IMR-90 (cell line): ENCODE measurements around the gene SPEM1. TPM values are rescaled to one million over a fixed set of nuclear protein-coding genes. Genes with fewer than 3 reads are reported as not detected.

Experiments
- ATAC-seq: fragments of 200-7000 bp; cut with Tn5 transposase; 2 replicates; pipeline ENCODE4 v1.9.1; 2020; ENCODE audit warnings: low read depth, mild to moderate bottlenecking, moderate library complexity
- BruUV-seq: library from RNA; stranded (reverse); fragments of 400-500 nt; replicated peaks from 2 replicates; lab custom pipeline; 2021; lab: Mats Ljungman, UMichigan
- CTCF ChIA-PET: fragments of 300-600 bp; formaldehyde crosslinking; extraction: SDS; loops from one replicate; lab custom pipeline; 2021; ENCODE audit warnings: antibody characterized with exemption; lab: Yijun Ruan, JAX
- POLR2A ChIA-PET: fragments of 300-600 bp; sonication (Branson Sonifier 250); formaldehyde crosslinking; loops from one replicate; lab custom pipeline; 2022; ENCODE audit warnings: antibody characterized with exemption; ENCODE audit not compliant: unreplicated experiment; lab: Charles Lee
- DNase-seq: peaks from one replicate; pipeline ENCODE4 v3.0.0; 2013
- H2AFZ ChIP-seq: replicated peaks from 2 replicates; pipeline ENCODE3; 2013; ENCODE audit warnings: low read length, mild to moderate bottlenecking; ENCODE audit not compliant: poor library complexity
- H2AK5ac ChIP-seq: 2 replicates; pipeline ENCODE4 v1.6.1; 2013; ENCODE audit warnings: low read depth, low read length, inconsistent platforms
- H2AK9ac ChIP-seq: replicated peaks from 2 replicates; pipeline ENCODE3; 2013; ENCODE audit warnings: mild to moderate bottlenecking, low read depth, low read length, moderate library complexity; ENCODE audit not compliant: poor library complexity
- H2BK120ac ChIP-seq: 2 replicates; pipeline ENCODE4 v1.6.1; 2013; ENCODE audit warnings: low read depth, low read length, inconsistent platforms
- H2BK15ac ChIP-seq: 3 replicates; pipeline ENCODE4 v1.6.1; 2013; ENCODE audit warnings: low read depth, low read length, inconsistent platforms
- H2BK20ac ChIP-seq: 2 replicates; pipeline ENCODE4 v1.6.1; 2013; ENCODE audit warnings: low read depth, mild to moderate bottlenecking, inconsistent platforms, low read length, moderate library complexity
- H2BK5ac ChIP-seq: 2 replicates; pipeline ENCODE4 v1.6.1; 2013; ENCODE audit warnings: mild to moderate bottlenecking, low read depth, low read length, inconsistent platforms; ENCODE audit not compliant: poor library complexity, severe bottlenecking
- H3K14ac ChIP-seq: replicated peaks from 2 replicates; pipeline ENCODE4 v1.6.1; 2013; ENCODE audit warnings: low read depth, low read length, inconsistent platforms
- H3K18ac ChIP-seq: 2 replicates; pipeline ENCODE4 v1.6.1; 2013; ENCODE audit warnings: low read depth, low read length, control low read depth
- H3K23ac ChIP-seq: 2 replicates; pipeline ENCODE4 v1.6.1; 2013; ENCODE audit warnings: low read depth, low read length, inconsistent platforms
- H3K27ac ChIP-seq: 2 replicates; pipeline ENCODE4 v1.5.1; 2013; ENCODE audit warnings: mild to moderate bottlenecking, control low read depth, low read length; ENCODE audit not compliant: insufficient read depth
- H3K27me3 ChIP-seq: 2 replicates; pipeline ENCODE4 v1.6.1; 2013; ENCODE audit warnings: low read length; ENCODE audit not compliant: control insufficient read depth, insufficient read depth
- H3K36me3 ChIP-seq: 2 replicates; pipeline ENCODE4 v1.6.1; 2013; ENCODE audit warnings: low read length, mixed read lengths; ENCODE audit not compliant: control insufficient read depth, insufficient read depth
- H3K4ac ChIP-seq: 2 replicates; pipeline ENCODE4 v1.6.1; 2013; ENCODE audit warnings: low read depth, low read length, inconsistent platforms
- H3K4me1 ChIP-seq: 2 replicates; pipeline ENCODE4 v1.6.1; 2013; ENCODE audit warnings: low read length, mixed read lengths; ENCODE audit not compliant: control insufficient read depth, insufficient read depth
- H3K4me2 ChIP-seq: 2 replicates; pipeline ENCODE4 v1.6.1; 2013; ENCODE audit warnings: low read depth, mild to moderate bottlenecking, control low read depth, low read length, moderate library complexity
- H3K4me3 ChIP-seq: 2 replicates; pipeline ENCODE4 v1.5.1; 2013; ENCODE audit warnings: low read depth, mild to moderate bottlenecking, control low read depth, low read length, moderate library complexity; ENCODE audit not compliant: insufficient read depth
- H3K56ac ChIP-seq: 2 replicates; pipeline ENCODE4 v1.6.1; 2013; ENCODE audit warnings: low read length, inconsistent platforms; ENCODE audit not compliant: insufficient read depth; ENCODE audit errors: extremely low read depth
- H3K79me1 ChIP-seq, 2 experiments: 2 replicates each; pipeline ENCODE4 v1.6.1; 2013; ENCODE audit warnings: low read length in 2 of 2, inconsistent platforms in 1 of 2, low read depth in 1 of 2
- H3K9ac ChIP-seq: 2 replicates; pipeline ENCODE4 v1.6.1; 2013; ENCODE audit warnings: low read depth, low read length, control low read depth
- H3K9me1 ChIP-seq: 2 replicates; pipeline ENCODE4 v1.6.1; 2013; ENCODE audit warnings: low read length, inconsistent platforms; ENCODE audit not compliant: insufficient read depth
- H3K9me3 ChIP-seq: 2 replicates; pipeline ENCODE4 v1.6.1; 2013; ENCODE audit warnings: low read length; ENCODE audit not compliant: control insufficient read depth, insufficient read depth
- H4K20me1 ChIP-seq: 2 replicates; pipeline ENCODE4 v1.6.1; 2013; ENCODE audit warnings: low read length, inconsistent platforms; ENCODE audit not compliant: insufficient read depth
- H4K5ac ChIP-seq: 2 replicates; pipeline ENCODE4 v1.6.1; 2013; ENCODE audit warnings: mild to moderate bottlenecking, low read depth, low read length, control low read depth
- H4K8ac ChIP-seq, 2 experiments: 2 replicates each; pipeline ENCODE4 v1.6.1; 2013; ENCODE audit warnings: low read depth in 2 of 2, low read length in 2 of 2, control low read depth in 1 of 2, inconsistent platforms in 1 of 2
- H4K91ac ChIP-seq: 2 replicates; pipeline ENCODE4 v1.6.1; 2013; ENCODE audit warnings: low read depth, low read length, inconsistent platforms; ENCODE audit not compliant: insufficient read depth
- BHLHE40 ChIP-seq: fragments of 150-350 bp; IDR thresholded peaks from 2 replicates; pipeline ENCODE4 v1.6.1; 2016; ENCODE audit warnings: mild to moderate bottlenecking, low read depth, low read length
- CEBPB ChIP-seq: IDR thresholded peaks from 2 replicates; pipeline ENCODE4 v1.6.1; 2012; ENCODE audit warnings: low read depth, low read length, improper control_type of control experiment
- CHD1 ChIP-seq: IDR thresholded peaks from 2 replicates; pipeline ENCODE4 v1.6.1; 2012; ENCODE audit warnings: low read depth, low read length, improper control_type of control experiment
- CTCF ChIP-seq: conservative IDR thresholded peaks from 2 replicates; pipeline ENCODE4 v1.5.1; 2012; ENCODE audit warnings: mild to moderate bottlenecking, low read depth, low read length, improper control_type of control experiment
- ELK1 ChIP-seq: fragments of 150-350 bp; IDR thresholded peaks from 2 replicates; pipeline ENCODE4 v1.6.1; 2016; ENCODE audit warnings: low read depth, mild to moderate bottlenecking, low read length, moderate library complexity, borderline replicate concordance
- FOS ChIP-seq: fragments of 150-350 bp; IDR thresholded peaks from 2 replicates; pipeline ENCODE4 v1.6.1; 2016; ENCODE audit warnings: low read depth, low read length
- MAFK ChIP-seq: IDR thresholded peaks from 2 replicates; pipeline ENCODE4 v1.6.1; 2012; ENCODE audit warnings: low read depth, low read length, improper control_type of control experiment
- MAZ ChIP-seq: IDR thresholded peaks from 2 replicates; pipeline ENCODE4 v1.6.1; 2012; ENCODE audit warnings: low read depth, mild to moderate bottlenecking, low read length, improper control_type of control experiment, moderate library complexity, borderline replicate concordance
- MXI1 ChIP-seq: IDR thresholded peaks from 2 replicates; pipeline ENCODE4 v1.6.1; 2012; ENCODE audit warnings: low read depth, mild to moderate bottlenecking, low read length, moderate library complexity, borderline replicate concordance
- NFE2L2 ChIP-seq: fragments of 150-350 bp; IDR thresholded peaks from 2 replicates; pipeline ENCODE4 v1.6.1; 2016; ENCODE audit warnings: low read depth, mild to moderate bottlenecking, low read length
- POLR2A ChIP-seq: IDR thresholded peaks from 2 replicates; pipeline ENCODE4 v1.6.1; 2012; ENCODE audit warnings: mild to moderate bottlenecking, low read depth, low read length
- RAD21 ChIP-seq: IDR thresholded peaks from 2 replicates; pipeline ENCODE4 v1.6.1; 2012; ENCODE audit warnings: low read length, improper control_type of control experiment
- RCOR1 ChIP-seq: IDR thresholded peaks from 2 replicates; pipeline ENCODE4 v1.6.1; 2012; ENCODE audit warnings: mild to moderate bottlenecking, low read length, improper control_type of control experiment; ENCODE audit not compliant: insufficient replicate concordance
- RFX5 ChIP-seq: IDR thresholded peaks from 2 replicates; pipeline ENCODE4 v1.8.0; 2012; ENCODE audit warnings: low read depth, mild to moderate bottlenecking, low read length, moderate library complexity
- SMC3 ChIP-seq: fragments of 150-350 bp; IDR thresholded peaks from 2 replicates; pipeline ENCODE4 v1.6.1; 2016; ENCODE audit warnings: low read depth, mild to moderate bottlenecking, antibody characterized with exemption, low read length, moderate library complexity
- USF2 ChIP-seq: fragments of 150-350 bp; IDR thresholded peaks from 2 replicates; pipeline ENCODE4 v1.6.1; 2017; ENCODE audit warnings: mild to moderate bottlenecking, antibody characterized with exemption, low read length, low read depth
- WGBS, 2 experiments: methylation state at CpG; one replicate each; pipeline versions ENCODE4 v1.1.5 to v1.1.7; 2013; ENCODE audit warnings: missing lambda C conversion rate in 2 of 2; ENCODE audit not compliant: insufficient read length in 1 of 2; ENCODE audit errors: extremely low coverage in 2 of 2; 5-methylcytosine and 5-hydroxymethylcytosine counted together
- dilution Hi-C: fragments of 300-500 bp; cut with HindIII; formaldehyde crosslinking; loops from one replicate; pipeline ENCODE4 v1.14.3; 2018; ENCODE audit warnings: low sequenced_read_pairs; ENCODE audit not compliant: unreplicated experiment
- in situ Hi-C: fragments of 300-500 bp; cut with MboI; formaldehyde crosslinking; loops from 3 replicates; pipeline ENCODE4 v1.14.3; 2019; ENCODE audit warnings: low sequenced_read_pairs, inconsistent platforms, mixed read lengths
- intact Hi-C: fragments of 100-400 bp; cut with micrococcal nuclease; formaldehyde crosslinking; loops from 2 replicates; pipeline ENCODE4 v1.10.0; 2022
- polyA plus RNA-seq, 3 experiments: library from polyadenylated mRNA; depleted of rRNA; stranded (reverse); fragments of >200 nt; gene quantifications; 2 replicates each; pipeline ENCODE4 v1.2.3, GENCODE V29; 2012; ENCODE audit warnings: low replicate concordance in 1 of 3
- total RNA-seq: library from RNA; depleted of rRNA; stranded (reverse); fragments of >200 nt; gene quantifications from 2 replicates; pipeline ENCODE4 v1.2.3, GENCODE V29; 2012

SPEM1 gene
- total and polyA plus RNA-seq, 2 of the 4 experiments (the other 2 are of a cell fraction), result not detected

- Histone ChIP-seq H3K23ac (no peak overlapping the region), H2AFZ (no peak overlapping the region), H2BK20ac (no peak overlapping the region), H3K9me1 (0 out of 2 replicates have a peak, but pooled peaks cover 3% of the 10 kb centered on the region), H4K20me1 (no peaks in the 10 kb centered on the region), H2AK9ac (peak overlapping the region; percentile 72), H2BK120ac (no peak overlapping the region), H3K9me3 (no peaks in the 10 kb centered on the region), H3K36me3 (no peaks in the 10 kb centered on the region), H3K9ac (no peak overlapping the region), H4K5ac (no peak overlapping the region), H3K27ac (no peak overlapping the region), H3K79me1 (no peaks in the 10 kb centered on the region), H3K18ac (no peak overlapping the region), H4K91ac (no peak overlapping the region), H3K56ac (no peak overlapping the region), H2AK5ac (no peak overlapping the region), H3K27me3 (peaks cover 2% of the 10 kb centered on the region; the same call in 1 of the 2 replicates), H4K8ac (no peak overlapping the region), H3K14ac (no peak overlapping the region), H3K4ac (no peak overlapping the region), H3K4me3 (no peak overlapping the region), H3K4me2 (no peak overlapping the region), H2BK15ac (no peak overlapping the region), H2BK5ac (no peak overlapping the region), H3K4me1 (no peaks in the 10 kb centered on the region)
- ChIA-PET POLR2A (no interaction called here), CTCF (interaction anchor here (1.1 kb wide), 1 partner anchor 9 kb away, joined by 3 read pairs; no protein-coding TSS in a partner anchor)
- intact Hi-C loops, result no loop called here
- dilution Hi-C loops, result no loop called here
- no TSS peak for BruUV-seq
- in situ Hi-C loops, result no loop called here
- 93% methylated on average over 17 of the region's 29 CpGs; no CpG with 5 or more reads in 1 of the 2 experiments for WGBS, 2 experiments
- TF ChIP-seq RCOR1 (no peak), RFX5 (no peak), NFE2L2 (no peak), CEBPB (no peak), MAZ (no peak), RAD21 (no peak), SMC3 (no peak), FOS (no peak), BHLHE40 (no peak), POLR2A (no peak), USF2 (no peak), MXI1 (no peak), MAFK (no peak), CHD1 (no peak), CTCF (no peak), ELK1 (no peak)
- no peak for ATAC-seq
- no peak for DNase-seq
Observed at GRCh38 chr17:7426896-7427489, 6.9 kb downstream of the SPEM1 start.
